CD4-positive, alpha-beta T cell treated with Interleukin-21 for 1 hour (primary cell): ENCODE data around the gene VWA7.
A peak's percentile ranks its signal among the peaks of the same experiment; 100 is the strongest.

ENCODE experiments used
- DNase-seq: peaks from one replicate; pipeline ENCODE4 v3.0.0-alpha.2; 2020

VWA7 gene

GRCh38 chr6:31744422-31744821, 32.7 kb downstream of the VWA7 start:
- no peak for DNase-seq

- DNase-seq: no peak
These were observed 34.2 kb downstream of the VWA7 start for GRCh38 chr6:31742894-31743293.

- DNase-seq: no peak
These were observed 35.3 kb downstream of the VWA7 start for GRCh38 chr6:31741815-31742214.

GRCh38 chr6:31740397-31741223, 36.5 kb downstream of the VWA7 start:
- no peak for DNase-seq

GRCh38 chr6:31739639-31740396, 37.3 kb downstream of the VWA7 start, which contains the start of gene MSH5:
MSH5 (plus strand) TSS chr6:31740005; CDS start chr6:31740467, 462 bp downstream.
- peak; percentile 97 for DNase-seq

GRCh38 chr6:31737991-31738979, 38.8 kb downstream of the VWA7 start:
- peak; percentile 84 for DNase-seq

- peak; percentile 42 for DNase-seq
These were observed 39.7 kb downstream of the VWA7 start for GRCh38 chr6:31737315-31737990.

GRCh38 chr6:31736768-31737314, 40.3 kb downstream of the VWA7 start:
- DNase-seq: no peak

- peak; percentile 81 for DNase-seq
These were observed 40.9 kb downstream of the VWA7 start, which contains the start of gene CLIC1 for GRCh38 chr6:31736021-31736767. CLIC1 (minus strand) TSS chr6:31736530; CDS start chr6:31736300, 230 bp downstream.

- DNase-seq: peak; percentile 82
These were observed 42.2 kb downstream of the VWA7 start for GRCh38 chr6:31734821-31735406.

- DNase-seq: no peak
These were observed 42.8 kb downstream of the VWA7 start for GRCh38 chr6:31734247-31734820.

GRCh38 chr6:31733734-31734133, 43.4 kb downstream of the VWA7 start:
- DNase-seq: no peak

- DNase-seq: no peak
These were observed 45.1 kb downstream of the VWA7 start for GRCh38 chr6:31732029-31732428.

GRCh38 chr6:31730631-31731086, 46.5 kb downstream of the VWA7 start:
- no peak for DNase-seq

- DNase-seq: peak; percentile 74
These were observed 47.0 kb downstream of the VWA7 start for GRCh38 chr6:31729979-31730630.

GRCh38 chr6:31729515-31729978, 47.6 kb downstream of the VWA7 start:
- DNase-seq: peak; percentile 82

- DNase-seq: no peak
These were observed 48.2 kb downstream of the VWA7 start, which contains the start of gene DDAH2 for GRCh38 chr6:31728767-31729514. DDAH2 (minus strand) TSS chr6:31729299; CDS start chr6:31729161, 138 bp downstream.
